Subcutaneous abdominal adipose tissue (tissue), 5 donors: Measurements from ENCODE around the gene LRRC7.
A peak's percentile ranks its signal among the peaks of the same experiment; 100 is the strongest.

Source experiments
- H3K27ac ChIP-seq: one replicate; pipeline ENCODE4 v1.7.0; 2013; ENCODE audit warnings: low read depth, mild to moderate bottlenecking, inconsistent platforms, low read length, moderate library complexity
- H3K27me3 ChIP-seq, 5 donors: one replicate each; pipeline ENCODE4 v1.7.0; 2013; ENCODE audit warnings: low read length in 5 of 5, inconsistent platforms in 1 of 5; ENCODE audit not compliant: control insufficient read depth in 5 of 5, insufficient read depth in 4 of 5
- H3K36me3 ChIP-seq, 5 donors: one replicate each; pipeline ENCODE4 v1.7.0; 2013; ENCODE audit warnings: low read length in 5 of 5; ENCODE audit not compliant: control insufficient read depth in 5 of 5, insufficient read depth in 5 of 5
- H3K4me1 ChIP-seq, 5 donors: one replicate each; pipeline ENCODE4 v1.7.0; 2013; ENCODE audit warnings: low read length in 5 of 5, mild to moderate bottlenecking in 3 of 5, moderate library complexity in 1 of 5; ENCODE audit not compliant: control insufficient read depth in 5 of 5, insufficient read depth in 5 of 5
- H3K4me3 ChIP-seq, 5 donors: one replicate each; pipeline ENCODE4 v1.7.0; 2013; ENCODE audit warnings: low read length in 5 of 5, low read depth in 1 of 5
- H3K9ac ChIP-seq, 5 donors: one replicate each; pipeline ENCODE4 v1.7.0; 2013; ENCODE audit warnings: low read length in 5 of 5, mild to moderate bottlenecking in 4 of 5, moderate library complexity in 3 of 5
- H3K9me3 ChIP-seq, 5 donors: one replicate each; pipeline ENCODE4 v1.7.0; 2013; ENCODE audit warnings: low read length in 5 of 5; ENCODE audit not compliant: control insufficient read depth in 5 of 5
- donor health status: healthy.
- donor health status: healthy.
- donor health status: healthy.
- donor health status: healthy.
- donor health status: healthy.

Gene LRRC7

DNA sequence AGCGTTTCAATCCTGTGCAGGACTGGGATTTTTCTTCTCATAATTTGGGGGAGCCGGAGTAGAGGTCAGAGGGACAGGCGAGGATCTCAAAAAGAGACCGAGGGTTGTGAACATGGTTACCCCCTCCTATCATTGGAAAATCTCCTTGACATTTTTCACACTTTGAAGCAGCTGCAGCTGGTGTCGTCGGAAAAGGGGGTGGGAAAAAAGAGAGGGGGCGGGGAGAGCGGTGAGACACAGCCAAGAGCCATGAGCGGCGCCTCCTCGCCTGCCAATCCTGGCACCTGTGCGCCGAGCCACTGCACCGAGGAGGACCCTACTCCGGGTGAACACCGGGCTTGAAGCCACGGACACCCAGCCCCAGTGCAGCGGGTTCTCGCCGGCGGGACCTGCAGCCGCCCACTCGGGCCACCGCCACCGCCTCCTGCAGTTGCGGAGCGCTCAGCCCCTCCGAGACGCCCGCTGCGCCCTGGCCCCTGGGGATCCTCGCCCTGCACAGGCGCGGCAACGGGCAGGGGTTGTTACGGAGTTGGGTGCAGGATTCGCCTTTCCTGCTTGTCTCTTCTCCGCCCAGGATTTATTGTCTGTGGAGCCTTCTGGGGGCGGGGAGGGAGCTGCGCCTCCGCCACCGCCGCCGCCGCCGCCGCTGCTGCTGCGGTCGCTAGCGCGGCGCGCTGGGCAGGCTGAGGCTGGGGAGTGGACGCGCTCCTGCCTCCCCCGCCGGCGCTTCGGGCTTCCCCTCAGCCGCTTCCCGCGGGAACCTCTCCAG, at the start of gene LRRC7:
LRRC7 (plus strand) TSS at position 271 of the 769 bp plus-strand sequence. CDS start 718 bp downstream, outside the sequence.
- Histone ChIP-seq H3K27ac (no peak within 1 kb of the TSS), H3K9ac (no peak within 1 kb of the TSS)

GRCh38 chr1:69519006-69519405, 48.7 kb upstream of the LRRC7 start:
- Histone ChIP-seq H3K9me3 (no peaks in the 10 kb centered on the region), H3K27ac (no peak overlapping the region), H3K27me3 (no peaks in the 10 kb centered on the region), H3K9ac (no peak overlapping the region), H3K4me1 (no peaks in the 10 kb centered on the region), H3K4me3 (no peak overlapping the region), H3K36me3 (no peaks in the 10 kb centered on the region)

More for the DNA sequence above, at the start of gene LRRC7:
- Histone ChIP-seq H3K4me3 (peak within 1 kb of the TSS; percentile 59 to 83 (median 69)), H3K36me3 (no peaks in the 10 kb centered on the region), H3K9me3 (no peaks in the 10 kb centered on the region), H3K4me1 (peaks cover 0 to 29% (median 23%) of the 10 kb centered on the region in 5 donors), H3K27me3 (peaks cover 9 to 21% (median 16%) of the 10 kb centered on the region in 5 donors)

GRCh38 chr1:69520326-69520725, 47.4 kb upstream of the LRRC7 start:
- Histone ChIP-seq H3K4me1 (no peaks in the 10 kb centered on the region), H3K4me3 (no peak overlapping the region), H3K27ac (no peak overlapping the region)

DNA sequence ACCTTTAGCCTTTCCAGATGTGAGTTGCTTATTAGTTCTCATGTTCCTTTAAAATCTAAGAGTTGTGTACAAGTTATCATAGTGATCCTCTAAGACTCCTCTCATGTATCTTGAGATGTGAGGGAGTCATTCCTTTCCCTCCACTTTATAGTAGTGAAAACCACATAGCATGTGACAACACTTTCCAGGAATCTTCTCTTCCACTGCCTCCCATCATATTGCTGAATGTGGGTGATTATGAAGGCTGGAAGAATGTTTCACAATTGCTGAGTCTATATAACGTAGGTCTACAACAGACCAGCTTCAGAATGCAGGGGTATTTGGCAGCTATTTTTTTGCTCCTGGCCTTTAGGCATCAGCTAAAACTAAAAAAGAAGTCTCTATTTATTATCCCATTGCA, 44.7 kb upstream of the LRRC7 start:
- Histone ChIP-seq H3K4me1 (no peaks in the 10 kb centered on the region), H3K27ac (no peak overlapping the region)

More at GRCh38 chr1:69520326-69520725, 47.4 kb upstream of the LRRC7 start:
- no peaks in the 10 kb centered on the region for H3K36me3 ChIP-seq
- H3K9ac ChIP-seq: no peak overlapping the region
- no peaks in the 10 kb centered on the region for H3K27me3 ChIP-seq
- H3K9me3 ChIP-seq: no peaks in the 10 kb centered on the region

GRCh38 chr1:69523461-69523860, 44.3 kb upstream of the LRRC7 start:
- Histone ChIP-seq H3K4me3 (no peak overlapping the region), H3K27ac (no peak overlapping the region), H3K9ac (no peak overlapping the region), H3K36me3 (no peaks in the 10 kb centered on the region), H3K27me3 (no peaks in the 10 kb centered on the region), H3K9me3 (no peaks in the 10 kb centered on the region), H3K4me1 (no peaks in the 10 kb centered on the region)

More for the DNA sequence above, 44.7 kb upstream of the LRRC7 start:
- H3K9ac ChIP-seq: no peak overlapping the region
- no peak overlapping the region for H3K4me3 ChIP-seq
- H3K36me3 ChIP-seq: no peaks in the 10 kb centered on the region
- H3K9me3 ChIP-seq: no peaks in the 10 kb centered on the region
- H3K27me3 ChIP-seq: no peaks in the 10 kb centered on the region

DNA sequence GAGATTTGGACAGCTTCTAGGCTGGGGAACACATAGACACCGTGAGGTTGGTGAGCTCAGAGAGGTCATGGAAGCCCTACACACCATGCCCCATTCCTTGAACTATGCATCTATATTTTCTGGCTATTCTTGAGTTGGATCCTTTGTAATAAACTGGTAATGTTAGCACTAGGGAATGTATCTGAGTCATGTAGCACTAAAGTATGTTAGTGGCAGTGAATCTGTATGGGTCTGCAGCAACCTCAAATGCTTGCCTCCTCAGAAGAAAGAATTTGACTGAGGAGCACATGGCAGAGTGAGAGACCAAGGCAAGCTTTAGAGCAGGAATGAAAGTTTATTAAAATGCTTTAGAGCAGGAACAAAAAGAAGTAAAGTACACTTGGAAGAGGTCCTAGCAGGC, 43.7 kb upstream of the LRRC7 start:
- Histone ChIP-seq H3K27me3 (no peaks in the 10 kb centered on the region), H3K36me3 (no peaks in the 10 kb centered on the region), H3K27ac (no peak overlapping the region), H3K9me3 (no peaks in the 10 kb centered on the region), H3K4me3 (no peak overlapping the region), H3K9ac (no peak overlapping the region), H3K4me1 (no peaks in the 10 kb centered on the region)

DNA sequence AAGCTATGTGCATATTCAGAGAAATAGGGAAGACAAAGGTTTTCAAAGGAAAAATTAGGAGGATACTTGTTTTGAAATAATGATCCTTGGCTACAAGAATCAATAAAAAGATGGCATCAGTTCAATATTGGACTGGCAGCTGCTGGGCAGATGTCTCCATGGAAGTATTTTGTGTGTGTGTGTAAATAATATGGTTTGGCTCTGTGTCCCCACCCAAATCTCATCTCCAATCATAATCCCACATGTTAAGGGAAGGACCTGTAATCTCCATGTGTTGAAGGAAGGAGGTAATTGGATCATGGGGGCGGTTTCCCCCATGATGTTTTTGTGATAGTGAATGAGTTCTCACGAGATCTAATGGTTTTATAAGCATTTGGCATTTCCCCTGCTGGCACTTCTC, 40.4 kb upstream of the LRRC7 start:
- H3K36me3 ChIP-seq: no peaks in the 10 kb centered on the region
- H3K27me3 ChIP-seq: no peaks in the 10 kb centered on the region
- no peak overlapping the region for H3K27ac ChIP-seq
- H3K4me3 ChIP-seq: no peak overlapping the region
- H3K9me3 ChIP-seq: no peaks in the 10 kb centered on the region
- H3K4me1 ChIP-seq: no peaks in the 10 kb centered on the region
- H3K9ac ChIP-seq: no peak overlapping the region

DNA sequence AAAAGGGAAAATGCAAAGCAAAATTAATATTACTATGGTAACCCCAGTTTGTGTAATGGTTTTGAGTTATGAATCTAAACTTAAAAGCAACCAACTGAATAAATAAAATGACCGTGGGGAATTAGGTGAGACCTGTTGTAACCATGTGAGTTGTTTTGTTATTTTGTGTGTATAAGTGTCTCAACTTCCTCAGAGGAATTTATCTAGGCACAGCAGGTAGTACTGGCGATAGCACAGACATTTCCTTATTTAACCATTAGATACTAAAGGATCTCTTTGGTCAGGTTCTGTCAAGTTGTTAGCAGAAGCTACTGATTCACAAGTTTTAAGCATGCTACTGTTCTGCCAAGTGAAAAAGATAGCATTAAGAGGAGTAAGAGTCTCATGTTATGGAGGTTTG, 39.3 kb upstream of the LRRC7 start:
- H3K27me3 ChIP-seq: no peaks in the 10 kb centered on the region
- H3K9me3 ChIP-seq: no peaks in the 10 kb centered on the region
- H3K36me3 ChIP-seq: no peaks in the 10 kb centered on the region
- no peak overlapping the region for H3K4me3 ChIP-seq
- H3K4me1 ChIP-seq: no peaks in the 10 kb centered on the region
- H3K9ac ChIP-seq: no peak overlapping the region
- H3K27ac ChIP-seq: no peak overlapping the region

GRCh38 chr1:69533343-69533742, 34.4 kb upstream of the LRRC7 start:
- Histone ChIP-seq H3K27ac (no peak overlapping the region), H3K4me3 (no peak overlapping the region), H3K27me3 (no peaks in the 10 kb centered on the region), H3K9ac (no peak overlapping the region), H3K4me1 (no peaks in the 10 kb centered on the region), H3K36me3 (no peaks in the 10 kb centered on the region), H3K9me3 (no peaks in the 10 kb centered on the region)

GRCh38 chr1:69534829-69535228, 32.9 kb upstream of the LRRC7 start:
- Histone ChIP-seq H3K4me1 (no peaks in the 10 kb centered on the region), H3K27me3 (no peaks in the 10 kb centered on the region), H3K27ac (no peak overlapping the region), H3K9ac (no peak overlapping the region), H3K36me3 (no peaks in the 10 kb centered on the region), H3K9me3 (no peaks in the 10 kb centered on the region), H3K4me3 (no peak overlapping the region)
